Islet precursor cell (in vitro differentiated cells): ENCODE results near the gene MVD.

Experiments
- DNase-seq: peaks from one replicate; pipeline ENCODE4 v3.0.0-alpha.2; 2018

The MVD gene

DNA sequence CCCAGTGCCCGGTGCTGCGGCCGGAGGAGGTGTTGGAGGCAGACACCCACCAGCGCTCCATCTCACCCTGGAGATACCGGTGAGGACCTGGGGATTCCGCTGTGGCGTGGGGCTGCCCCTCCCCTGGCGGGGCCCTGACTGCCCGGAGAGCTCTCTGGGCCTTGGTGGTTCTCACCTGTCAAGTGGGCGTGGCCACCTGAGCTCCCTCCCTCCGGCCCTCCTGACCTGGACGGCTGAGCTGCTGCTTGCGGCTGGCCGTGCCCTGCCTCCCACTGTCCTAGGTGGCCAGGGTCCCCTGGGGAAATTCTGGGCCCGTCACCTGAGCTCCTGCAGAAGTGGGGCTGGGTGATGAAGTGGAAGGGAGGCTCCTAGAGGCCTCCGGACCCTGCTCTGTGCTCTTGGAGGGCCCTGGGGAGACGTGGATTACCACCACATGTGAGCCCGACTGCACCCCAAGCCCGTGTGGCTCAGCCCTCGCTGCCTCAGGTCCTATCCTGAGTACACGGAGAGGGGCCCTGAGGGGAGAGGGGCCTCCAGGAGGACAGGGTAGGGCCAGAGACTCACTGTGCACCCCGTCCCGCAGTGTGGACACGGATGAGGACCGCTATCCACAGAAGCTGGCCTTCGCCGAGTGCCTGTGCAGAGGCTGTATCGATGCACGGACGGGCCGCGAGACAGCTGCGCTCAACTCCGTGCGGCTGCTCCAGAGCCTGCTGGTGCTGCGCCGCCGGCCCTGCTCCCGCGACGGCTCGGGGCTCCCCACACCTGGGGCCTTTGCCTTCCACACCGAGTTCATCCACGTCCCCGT lies 23.5 kb downstream of the MVD start:
- DNase-seq = peak; percentile 86

DNA sequence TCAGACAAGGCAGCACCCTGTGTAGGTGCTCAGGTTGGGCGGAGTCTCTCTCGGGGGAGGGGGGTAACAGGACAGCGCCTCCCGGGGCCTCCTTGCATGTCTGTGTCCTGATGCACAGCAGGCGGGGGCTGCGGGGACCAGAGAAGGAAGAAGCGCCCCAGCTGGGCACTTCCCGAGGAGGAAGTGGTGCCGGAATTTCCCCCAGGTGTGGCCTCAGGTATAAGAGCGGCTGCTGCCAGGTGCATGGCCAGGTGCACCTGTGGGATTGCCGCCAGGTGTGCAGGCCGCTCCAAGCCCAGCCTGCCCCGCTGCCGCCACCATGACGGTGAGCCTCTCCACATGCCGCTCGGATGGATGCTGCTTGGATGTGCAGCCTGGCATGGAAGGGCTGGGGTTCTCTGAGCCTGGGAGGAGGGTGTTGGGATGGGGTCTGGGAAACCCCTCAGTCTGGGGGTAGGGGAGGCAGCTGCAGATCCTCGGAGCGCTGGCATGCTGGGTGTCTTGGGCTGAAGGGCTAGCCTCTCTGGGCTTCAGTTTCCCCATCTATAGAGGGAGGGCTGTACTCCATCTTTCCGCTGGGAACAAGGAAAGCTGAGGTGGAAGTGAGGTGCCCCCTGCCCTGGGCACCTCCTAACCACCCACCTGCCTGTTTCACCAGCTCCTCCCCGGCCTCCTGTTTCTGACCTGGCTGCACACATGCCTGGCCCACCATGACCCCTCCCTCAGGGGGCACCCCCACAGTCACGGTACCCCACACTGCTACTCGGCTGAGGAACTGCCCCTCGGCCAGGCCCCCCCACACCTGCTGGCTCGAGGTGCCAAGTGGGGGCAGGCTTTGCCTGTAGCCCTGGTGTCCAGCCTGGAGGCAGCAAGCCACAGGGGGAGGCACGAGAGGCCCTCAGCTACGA lies 24.3 kb downstream of the MVD start, which contains the start of gene IL17C:
Gene IL17C, plus strand, starts transcription at position 250 of the 908 bp plus-strand sequence. Its CDS starts 70 bp downstream, at position 320.
- DNase-seq = no peak

DNA sequence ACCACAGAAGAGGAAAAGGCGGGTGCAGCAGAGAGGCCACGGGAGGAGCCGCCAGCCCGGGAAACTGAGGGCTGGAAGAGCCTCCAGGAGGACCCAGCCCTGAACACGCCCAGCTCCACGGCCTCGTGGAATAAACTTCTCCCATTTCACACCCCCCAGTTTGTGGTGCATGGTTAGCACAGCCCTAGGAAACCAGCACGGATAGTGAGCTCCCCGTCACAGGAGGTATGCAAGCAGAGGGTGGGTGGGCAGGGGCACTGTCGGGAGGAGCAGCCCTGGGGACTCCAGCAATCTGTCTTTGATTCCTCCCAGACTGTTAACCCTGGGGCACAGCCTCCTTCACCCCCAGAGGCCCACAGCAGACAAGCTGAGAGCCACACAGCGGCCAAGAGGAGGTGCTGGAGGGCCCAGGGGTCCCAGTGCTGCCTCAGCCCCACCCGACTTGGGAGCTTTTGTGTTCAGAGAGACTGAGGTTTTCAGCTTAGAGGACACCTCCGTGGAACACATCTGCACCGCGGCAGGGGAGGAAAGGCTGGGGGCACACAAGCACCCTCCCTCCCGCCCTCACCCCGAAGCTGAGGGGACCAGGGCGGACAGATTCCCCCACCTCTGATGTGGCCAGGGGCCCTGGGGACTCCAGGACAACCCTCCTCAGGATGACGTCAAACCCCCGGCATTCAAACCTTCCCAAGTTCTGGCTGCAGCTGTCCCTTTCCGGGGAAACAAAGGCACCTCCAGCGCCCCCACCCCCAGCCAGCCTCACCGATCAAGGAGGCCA lies 26.2 kb downstream of the MVD start:
- no peak for DNase-seq

DNA sequence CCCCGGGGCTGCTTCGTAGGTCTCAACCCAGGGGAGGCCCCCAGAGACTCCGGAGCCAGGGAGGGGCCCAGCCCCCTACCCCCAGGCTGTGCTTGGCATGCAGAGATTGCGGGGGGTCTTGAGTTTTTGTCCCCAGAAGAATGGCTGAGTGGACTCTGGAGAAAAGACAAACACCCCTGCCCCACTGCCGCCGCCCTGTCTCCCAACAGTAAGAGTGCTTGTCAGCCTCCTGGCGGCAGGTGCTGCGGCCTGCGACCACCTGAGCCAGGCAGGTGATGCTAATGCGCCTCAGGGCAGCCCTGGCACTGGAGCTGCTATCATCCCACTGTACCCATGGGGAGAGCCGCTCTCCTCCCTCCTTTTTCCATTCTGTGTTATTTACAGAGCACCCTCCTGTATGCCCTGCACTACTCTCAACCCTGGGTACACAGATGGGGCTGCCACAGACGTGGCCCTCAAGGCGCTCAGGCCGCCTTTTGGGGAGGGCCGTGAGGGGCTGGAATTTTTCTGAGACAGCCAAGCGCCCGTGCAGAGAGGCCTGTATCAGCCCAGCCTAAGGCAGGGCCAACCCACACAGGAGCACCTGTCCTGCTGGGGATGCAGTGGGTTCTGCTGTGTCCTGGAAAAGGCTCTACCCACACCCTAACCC lies 27.1 kb downstream of the MVD start:
- no peak for DNase-seq

DNA sequence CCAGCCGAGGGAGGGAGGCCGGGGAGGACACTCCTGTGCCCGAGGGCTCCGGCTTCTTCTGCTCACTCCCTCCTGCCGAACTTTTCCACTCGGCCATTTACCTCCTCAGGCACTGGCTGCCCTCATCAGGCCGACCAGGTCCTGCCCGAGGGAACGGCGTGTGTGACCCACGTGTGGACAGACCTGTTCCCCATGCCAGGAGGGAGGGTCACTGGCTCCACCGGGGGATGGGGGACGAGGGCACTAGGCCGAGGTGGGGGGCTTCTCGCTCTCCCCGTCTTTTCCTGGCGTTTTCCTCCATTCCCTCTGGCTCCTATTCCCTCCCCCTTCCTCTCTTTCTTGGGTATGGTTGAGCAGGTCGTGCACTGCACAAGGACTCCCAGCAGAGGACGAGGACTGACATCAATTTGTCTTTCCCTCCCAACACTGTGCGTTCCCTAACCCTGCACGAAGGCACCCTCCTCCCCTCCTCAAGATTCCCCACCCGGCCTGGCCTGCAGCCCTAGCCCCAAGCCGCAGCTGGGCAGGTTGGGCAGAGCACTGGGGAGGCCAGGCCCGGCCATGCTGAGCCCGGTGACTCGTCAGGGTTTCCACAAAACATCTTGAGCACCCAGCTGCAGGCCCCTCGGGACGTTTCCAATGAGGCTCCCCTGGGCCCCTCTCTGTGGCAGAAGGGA lies 27.8 kb downstream of the MVD start:
- no peak for DNase-seq

DNA sequence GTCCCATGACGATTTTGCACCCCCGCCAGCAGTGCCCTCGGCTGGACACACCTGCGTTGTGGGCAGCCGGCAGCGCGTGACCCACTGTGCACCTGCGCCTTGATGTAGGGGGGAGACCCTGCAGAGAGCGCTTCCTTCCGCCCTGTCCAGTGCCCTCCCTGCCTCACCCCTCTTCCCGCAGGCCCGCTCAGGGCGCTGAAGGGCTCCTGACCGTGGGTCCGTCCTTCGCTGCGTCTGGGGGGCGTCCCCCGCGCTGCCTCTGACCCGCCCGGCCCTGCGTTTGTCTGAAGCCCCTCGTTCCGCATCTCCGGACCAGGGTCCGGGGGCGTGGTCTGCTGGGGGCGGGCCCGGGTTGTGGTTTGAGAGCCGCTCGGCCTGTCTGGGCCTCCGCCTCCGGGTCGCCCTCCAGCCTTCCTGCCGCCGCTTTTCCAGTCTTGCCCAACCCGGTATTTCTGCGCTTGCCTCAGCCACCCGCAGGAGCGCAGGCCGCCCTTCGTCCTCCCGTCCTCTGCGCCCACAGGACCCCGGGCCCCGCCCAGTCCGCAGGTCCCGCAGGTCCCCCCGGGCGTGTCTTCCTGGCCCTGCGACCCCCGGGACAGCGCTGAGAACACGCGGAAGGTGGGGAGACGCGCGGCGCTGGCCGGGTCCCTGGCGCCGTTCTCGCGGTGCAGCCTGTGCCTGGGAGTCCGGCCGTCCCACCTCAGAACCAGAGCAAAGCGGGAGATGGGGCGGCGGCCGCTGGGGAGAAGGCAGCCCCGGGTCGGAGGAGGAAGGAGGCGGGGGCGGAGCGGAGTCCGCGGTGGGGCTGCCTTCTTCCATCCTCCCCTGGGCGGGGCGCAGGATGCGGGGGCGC lies 28.5 kb downstream of the MVD start:
- DNase-seq = peak; percentile 88

DNA sequence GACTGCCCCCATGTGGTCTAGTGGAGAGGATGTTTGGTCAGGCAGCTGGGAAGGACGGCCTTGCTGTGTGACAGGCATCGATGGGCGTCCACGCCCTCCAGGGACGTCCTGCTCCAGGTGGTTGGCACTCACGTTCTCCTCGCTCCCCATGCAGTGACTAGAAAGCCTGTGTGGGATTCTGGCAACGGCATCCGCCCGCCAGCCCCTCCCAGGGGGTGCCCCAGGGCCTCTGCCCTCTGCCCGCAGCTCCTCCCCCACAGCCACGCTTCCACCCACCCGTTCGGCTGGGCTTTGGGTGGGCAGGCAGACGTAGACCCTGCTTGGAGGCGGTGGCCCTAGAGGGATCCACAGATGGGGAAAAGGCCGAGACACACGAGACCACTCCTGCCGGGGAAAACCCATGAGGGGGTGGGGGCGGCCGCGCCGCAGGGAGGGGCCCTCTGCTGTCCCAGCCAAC lies 29.2 kb downstream of the MVD start:
- peak; percentile 92 for DNase-seq

DNA sequence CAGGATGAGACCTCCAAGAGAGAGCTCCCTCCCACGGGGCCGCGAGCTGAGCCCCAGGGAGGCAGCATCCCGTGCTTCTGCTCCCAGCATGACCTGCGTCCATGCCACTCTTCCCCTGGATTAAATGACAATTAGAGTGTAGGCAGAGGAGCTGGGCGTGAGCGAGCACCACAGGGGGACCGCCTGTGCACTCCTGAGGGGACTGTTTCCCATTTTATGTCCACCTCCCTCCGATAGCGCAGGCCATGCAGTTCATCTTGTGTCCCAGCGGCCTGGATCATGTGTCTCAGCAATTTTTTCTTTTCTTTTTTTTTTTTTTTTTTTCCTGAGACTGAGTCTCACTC lies 30.3 kb downstream of the MVD start:
- DNase-seq = no peak

DNA sequence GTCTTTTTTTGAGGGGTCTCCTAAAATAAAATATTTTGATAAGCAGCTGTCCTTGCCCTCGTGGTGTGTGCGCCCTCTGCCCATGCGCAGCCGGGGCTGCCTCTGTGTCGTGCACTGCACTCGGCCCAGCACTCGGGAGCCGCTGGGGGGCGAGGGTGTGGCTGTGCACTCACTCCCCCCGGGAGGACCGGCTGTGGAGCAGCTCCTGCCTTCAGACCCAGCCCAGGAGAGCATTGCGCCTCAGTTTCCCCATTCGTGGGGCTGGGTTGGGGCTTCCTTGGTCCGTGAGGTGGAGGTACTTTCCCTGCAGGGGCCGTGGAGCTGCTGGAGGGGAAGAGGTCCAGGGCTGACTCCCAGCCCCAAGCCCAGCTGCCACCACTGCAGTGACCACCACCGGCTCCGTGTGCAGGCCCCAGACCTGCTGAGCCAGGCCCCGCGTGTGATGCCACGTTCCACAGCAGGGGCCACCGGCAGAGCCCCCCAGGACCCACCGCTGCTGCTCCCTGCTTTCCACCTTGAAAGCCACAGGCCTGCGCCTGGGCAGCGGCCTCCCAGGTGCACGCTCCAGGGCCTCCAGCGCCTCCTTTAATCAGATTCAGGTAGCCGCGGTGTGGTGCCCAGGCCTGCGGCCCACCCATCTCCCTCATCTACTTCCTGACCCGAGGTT lies 30.8 kb downstream of the MVD start:
- no peak for DNase-seq

DNA sequence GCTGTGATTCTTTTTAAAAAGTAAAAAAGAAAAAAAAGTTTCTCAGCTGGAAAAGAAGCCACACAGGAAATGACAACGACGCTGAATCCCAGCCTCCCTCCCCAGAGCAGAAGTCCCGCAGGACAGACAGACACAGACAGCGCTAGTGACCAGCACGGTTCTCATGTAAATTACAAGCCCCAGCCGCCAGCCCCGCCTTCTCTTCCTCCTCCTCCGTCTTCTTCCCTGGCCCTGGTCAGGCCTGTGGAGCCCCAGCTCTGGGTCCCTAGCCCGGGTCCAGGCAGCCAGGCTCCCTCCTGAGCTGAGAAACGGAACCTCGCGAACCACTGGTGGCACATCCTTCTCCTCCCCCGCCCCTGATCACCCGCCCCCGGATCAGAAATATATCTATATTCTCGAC lies 31.5 kb downstream of the MVD start:
- no peak for DNase-seq

DNA sequence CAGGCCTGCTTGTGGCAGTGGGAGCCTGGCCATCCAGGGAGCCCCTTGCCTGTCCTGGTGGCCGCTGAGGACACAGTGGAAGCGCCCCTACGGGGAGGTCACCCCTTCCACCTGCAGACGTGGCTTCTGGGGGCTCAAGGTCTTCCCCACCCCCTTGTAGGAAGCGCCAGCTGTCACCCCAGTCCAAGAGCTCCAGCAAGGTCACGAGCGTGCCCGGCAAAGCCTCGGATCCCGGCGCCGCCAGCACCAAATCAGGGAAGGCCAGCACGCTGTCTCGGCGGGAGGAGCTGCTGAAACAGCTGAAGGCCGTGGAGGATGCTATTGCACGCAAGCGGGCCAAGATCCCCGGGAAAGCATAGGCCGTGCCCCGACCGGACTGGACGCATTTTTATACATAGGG lies 31.9 kb downstream of the MVD start:
- DNase-seq = no peak

DNA sequence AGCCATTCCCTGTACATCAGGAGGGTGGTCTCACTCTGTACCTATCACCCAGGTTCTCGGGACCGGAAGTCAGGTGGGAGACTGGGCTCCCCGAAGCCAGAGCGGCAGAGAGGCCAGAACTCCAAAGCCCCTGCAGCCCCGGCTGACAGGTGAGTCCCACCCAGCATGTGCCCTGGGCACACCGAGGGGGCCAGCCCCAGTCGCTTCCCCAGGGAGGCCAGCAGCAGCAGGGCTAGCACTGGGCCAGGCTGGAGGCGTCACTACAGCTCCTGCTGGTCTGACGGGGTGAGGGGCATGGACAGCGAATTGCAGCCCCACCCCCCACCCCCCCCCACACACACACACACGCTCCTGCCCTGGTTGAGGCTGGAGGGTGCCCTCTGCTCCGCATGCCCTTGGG lies 32.5 kb downstream of the MVD start:
- DNase-seq = no peak

DNA sequence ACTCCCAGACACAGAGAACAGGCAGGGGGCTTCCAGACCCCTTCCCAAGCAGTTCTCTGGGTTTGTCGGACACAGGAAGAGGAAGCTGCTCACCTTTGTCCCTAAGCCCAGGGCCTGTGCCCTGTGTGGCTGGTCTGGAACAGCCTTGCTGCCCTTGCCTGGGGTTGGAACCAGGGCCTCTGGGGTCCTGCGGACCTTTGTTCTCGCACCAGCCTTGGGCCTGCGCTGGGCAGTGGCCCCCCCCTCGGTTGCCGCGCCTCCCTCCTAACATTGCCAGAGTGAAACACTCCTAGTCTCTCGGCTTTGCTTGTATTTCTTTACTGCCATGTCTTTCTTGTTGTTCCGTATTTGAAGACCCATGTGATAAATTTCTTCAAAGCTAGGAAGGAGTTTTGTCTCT lies 33.1 kb downstream of the MVD start:
- DNase-seq = no peak

DNA sequence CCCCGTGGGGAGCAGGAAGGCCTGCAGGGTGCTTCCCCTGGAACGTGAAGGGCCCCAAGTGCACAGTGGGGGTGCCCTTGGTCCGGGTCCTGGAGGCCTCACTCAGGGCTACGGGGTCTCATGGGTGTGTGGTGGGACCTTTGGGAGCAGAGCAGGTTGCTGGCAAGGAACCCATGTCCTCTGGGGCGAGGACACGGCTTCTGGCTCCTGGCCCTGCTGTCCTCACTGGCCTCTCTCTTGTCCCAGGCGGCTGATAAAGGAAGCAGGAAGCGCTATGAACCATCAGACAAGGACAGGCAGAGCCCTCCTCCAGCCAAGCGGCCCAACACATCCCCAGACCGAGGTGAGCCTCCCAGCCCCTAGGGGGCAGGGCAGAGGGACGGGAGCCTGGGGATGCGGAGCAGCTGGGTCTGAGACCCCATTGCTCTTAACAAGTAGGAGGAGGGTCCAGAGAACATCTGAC lies 34.3 kb downstream of the MVD start:
- peak; percentile 90 for DNase-seq

DNA sequence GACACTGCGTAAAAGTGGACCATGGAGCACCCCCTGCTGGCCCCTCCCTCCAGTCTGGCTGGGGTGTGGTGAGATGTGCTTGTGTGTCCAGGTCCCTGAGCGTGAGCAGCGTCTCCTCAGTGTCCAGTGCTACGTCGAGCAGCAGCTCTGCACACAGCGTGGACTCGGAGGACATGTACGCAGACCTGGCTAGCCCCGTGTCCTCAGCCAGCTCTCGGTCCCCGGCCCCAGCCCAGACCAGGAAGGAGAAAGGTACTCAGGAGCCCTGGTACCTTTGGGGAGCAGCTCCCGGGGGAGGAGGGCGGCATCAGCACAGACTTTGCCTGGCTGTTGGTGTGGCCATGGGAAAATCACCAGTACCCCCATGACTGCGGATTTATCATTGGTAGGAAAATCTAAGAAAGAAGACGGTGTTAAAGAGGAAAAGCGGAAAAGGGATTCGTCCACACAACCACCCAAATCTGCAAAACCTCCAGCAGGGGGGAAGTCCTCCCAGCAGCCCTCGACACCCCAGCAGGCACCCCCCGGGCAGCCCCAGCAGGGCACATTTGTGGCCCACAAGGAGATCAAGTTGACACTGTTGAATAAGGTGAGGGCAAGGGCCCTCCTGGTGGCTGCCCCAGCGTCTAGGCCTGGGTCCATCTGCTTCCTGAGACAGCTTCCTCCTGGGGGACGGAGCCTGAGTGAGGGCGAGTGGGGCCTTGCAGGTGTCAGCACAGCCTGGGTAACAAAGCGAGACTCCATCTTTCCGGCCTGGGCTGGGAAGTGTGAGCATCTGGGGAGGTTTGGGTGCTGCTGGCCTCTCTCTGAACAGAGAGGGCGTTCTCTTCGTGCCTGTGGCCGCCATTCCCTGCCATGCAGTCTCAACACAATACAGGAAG lies 35.1 kb downstream of the MVD start:
- no peak for DNase-seq

DNA sequence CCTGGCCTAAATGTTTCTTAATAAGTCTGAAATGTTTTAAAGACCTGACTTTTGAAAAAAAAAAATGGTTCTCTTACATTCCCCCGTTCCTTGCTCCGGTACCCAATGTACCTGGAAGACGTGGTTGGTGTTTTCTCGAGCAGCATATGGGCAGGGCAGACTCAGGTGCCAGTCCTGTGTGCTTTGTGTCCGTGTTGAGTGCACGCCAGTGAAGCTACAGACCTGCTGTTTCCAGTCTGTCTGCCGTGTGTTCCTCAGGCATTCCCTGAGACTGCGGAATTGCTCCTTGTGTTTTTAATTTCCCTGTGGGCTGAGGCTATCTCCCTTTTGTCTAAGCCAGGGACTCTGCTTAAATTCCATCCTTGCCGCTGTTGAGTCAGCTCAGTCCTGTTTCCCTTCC lies 36.2 kb downstream of the MVD start:
- no peak for DNase-seq

DNA sequence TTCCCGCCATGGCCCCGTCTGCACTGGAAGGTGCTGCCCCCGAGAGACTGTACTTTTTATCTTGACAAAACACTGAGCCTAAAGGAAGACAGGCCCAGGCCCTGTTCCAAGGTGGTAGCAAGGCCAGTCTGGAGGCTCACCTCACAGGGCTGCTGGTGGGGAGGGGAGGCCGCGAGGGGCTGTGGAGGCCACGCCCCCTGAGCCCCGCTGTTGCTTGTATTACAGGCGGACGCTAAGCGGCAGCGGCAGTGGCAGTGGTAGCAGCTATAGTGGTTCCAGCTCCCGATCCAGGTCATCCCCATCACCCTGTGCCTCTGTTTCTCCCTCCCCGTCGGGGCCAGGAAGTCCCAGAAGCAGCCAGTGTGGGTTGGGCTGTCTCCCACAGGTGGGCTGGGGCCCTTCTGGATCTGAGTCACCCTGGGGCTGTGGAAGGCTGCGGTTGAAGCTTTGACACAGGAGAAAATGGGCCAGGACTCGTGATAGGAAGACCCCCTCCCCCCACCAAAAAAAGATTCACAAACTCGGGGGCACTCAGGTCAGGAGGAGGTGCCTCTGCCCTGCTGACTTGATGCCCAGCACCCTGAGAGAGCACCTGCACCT lies 37.8 kb downstream of the MVD start:
- DNase-seq = no peak

DNA sequence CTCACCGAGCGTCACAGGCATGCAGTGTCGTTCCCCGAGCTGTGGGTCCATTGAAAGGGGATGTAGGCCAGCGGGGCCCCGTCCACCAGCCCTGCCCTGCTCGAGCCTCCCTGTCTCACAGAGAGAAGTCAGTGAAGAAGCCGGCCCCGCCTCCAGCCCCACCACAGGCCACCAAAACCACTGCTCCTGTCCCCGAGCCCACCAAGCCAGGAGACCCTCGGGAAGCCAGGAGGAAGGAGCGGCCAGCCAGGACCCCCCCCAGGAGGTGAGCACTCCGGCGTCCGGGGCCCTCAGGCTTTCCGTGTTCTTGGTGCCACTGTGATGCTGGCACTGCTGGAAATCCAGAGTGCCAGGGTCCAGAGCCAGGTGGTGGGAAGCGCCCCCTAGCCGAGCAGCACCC lies 38.4 kb downstream of the MVD start:
- DNase-seq = no peak

DNA sequence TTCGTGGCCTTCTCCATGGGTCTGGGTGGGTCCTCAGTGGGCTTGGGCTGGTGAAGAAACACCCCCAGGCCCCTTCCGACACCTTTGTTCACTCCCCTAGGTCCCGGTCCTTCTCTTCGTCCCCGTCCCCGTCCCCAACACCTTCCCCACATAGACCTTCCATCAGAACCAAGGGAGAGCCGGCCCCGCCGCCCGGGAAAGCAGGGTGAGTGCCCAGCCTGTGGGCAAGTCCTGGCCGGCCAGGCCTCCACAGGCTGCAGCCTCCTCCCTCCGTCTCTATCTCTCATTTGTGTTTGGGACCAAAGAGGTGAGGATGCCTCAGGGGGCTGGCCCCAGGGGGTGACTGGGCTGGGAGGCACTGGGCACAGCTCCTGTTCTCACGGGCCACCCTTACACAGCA lies 39.0 kb downstream of the MVD start:
- no peak for DNase-seq
